ENCODE data around the gene TMC5. TPM values are rescaled to one million over a fixed set of nuclear protein-coding genes. Genes with fewer than 3 reads are reported as not detected.

The TMC5 gene
- total RNA-seq, 1 experiment from 2014 or later = 3.5 TPM

DNA sequence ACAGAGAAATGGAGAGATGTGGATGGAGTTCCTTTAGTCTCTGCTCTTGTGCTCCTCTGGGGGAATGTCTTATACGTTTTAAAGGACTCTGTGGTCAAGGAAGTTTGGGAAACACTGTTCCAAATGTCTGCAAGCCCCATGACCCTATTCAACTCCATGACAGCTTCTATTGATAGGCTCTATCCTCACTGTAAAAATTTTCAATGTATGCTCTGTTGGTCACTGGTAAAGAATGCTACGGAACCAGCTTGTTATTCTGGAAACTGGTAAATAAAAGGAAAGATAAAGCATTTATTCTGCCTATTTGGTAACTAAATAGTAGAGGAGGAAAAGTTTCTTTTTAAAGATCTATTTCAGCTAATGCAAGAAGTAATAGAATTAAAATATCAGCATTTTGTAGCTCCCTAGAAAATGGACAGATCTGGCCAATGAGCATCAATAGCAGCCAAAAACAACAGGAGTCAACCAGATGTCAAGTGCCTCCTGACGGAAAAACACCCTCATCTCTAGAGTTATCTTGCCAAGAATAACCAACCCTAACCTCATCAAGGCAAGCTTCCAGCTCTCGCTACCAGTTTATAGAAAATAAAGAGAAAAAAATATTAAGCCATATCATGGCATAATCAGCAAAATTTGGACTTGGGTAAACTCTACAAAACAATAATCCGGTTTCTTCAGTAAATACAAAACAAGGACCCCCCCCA lies 88.1 kb downstream of the TMC5 start:
- Histone ChIP-seq H3K9me3 (ENCODE audit: low read depth, low read length, poor library complexity, severe bottlenecking) (no peaks in the 10 kb centered on the region), H3K36me3 (ENCODE audit: insufficient read depth, low read length, poor library complexity, severe bottlenecking) (peaks cover 40% of the 10 kb centered on the region), H3K27ac (ENCODE audit: low read depth, low read length, poor library complexity, severe bottlenecking) (no peak overlapping the region), H3K4me3 (ENCODE audit: low read depth, low read length, poor library complexity, severe bottlenecking) (no peak overlapping the region), H3K4me1 (ENCODE audit: insufficient read depth, low read length, poor library complexity, severe bottlenecking) (no peaks in the 10 kb centered on the region), H3K27me3 (replicated peaks; ENCODE audit: insufficient read depth, low read depth, low read length, poor library complexity) (no peaks in the 10 kb centered on the region)
- ChIA-PET POLR2A (ENCODE audit: low non-redundant PET) (no interaction called here), CTCF (no interaction called here)
- DNase-seq (ENCODE audit: low spot score) = no peak
- intact Hi-C loops (cut with micrococcal nuclease; ENCODE audit: unreplicated experiment) = no loop called here
- TF ChIP-seq, protein P1, sequence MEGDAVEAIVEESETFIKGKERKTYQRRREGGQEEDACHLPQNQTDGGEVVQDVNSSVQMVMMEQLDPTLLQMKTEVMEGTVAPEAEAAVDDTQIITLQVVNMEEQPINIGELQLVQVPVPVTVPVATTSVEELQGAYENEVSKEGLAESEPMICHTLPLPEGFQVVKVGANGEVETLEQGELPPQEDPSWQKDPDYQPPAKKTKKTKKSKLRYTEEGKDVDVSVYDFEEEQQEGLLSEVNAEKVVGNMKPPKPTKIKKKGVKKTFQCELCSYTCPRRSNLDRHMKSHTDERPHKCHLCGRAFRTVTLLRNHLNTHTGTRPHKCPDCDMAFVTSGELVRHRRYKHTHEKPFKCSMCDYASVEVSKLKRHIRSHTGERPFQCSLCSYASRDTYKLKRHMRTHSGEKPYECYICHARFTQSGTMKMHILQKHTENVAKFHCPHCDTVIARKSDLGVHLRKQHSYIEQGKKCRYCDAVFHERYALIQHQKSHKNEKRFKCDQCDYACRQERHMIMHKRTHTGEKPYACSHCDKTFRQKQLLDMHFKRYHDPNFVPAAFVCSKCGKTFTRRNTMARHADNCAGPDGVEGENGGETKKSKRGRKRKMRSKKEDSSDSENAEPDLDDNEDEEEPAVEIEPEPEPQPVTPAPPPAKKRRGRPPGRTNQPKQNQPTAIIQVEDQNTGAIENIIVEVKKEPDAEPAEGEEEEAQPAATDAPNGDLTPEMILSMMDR (conservative IDR thresholded peaks at IDR 0.05; ENCODE audit: low read depth, low read length) = no peak
- TF ChIP-seq EZH2 (IDR thresholded peaks at IDR 0.05; ENCODE audit: borderline replicate concordance, low read depth, low read length, poor library complexity, severe bottlenecking) = no peak
- BruUV-seq (replicated peaks) = no TSS peak

DNA sequence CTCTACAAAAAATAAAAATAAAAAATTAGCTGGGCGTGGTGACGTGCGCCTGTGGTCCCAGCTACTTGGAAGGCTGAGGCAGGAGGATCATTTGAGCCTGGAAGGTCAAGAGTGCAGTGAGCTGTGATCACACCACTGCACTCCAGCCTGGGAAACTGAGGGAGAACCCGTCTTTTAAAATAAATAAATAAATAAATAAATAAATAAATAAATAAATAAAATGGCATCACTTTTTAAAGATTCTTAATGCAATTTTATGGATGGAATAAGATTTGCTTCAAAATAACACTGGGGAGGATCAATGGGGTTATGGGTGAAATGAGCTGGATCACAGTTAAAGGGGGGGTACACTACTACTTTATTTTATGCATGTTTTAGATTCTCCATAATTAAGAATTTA lies 89.3 kb downstream of the TMC5 start:
- POLR2A ChIA-PET (ENCODE audit: low non-redundant PET) = no interaction called here
- Histone ChIP-seq H3K4me1 (ENCODE audit: insufficient read depth, low read length, poor library complexity, severe bottlenecking) (no peaks in the 10 kb centered on the region), H3K36me3 (ENCODE audit: insufficient read depth, low read length, poor library complexity, severe bottlenecking) (peaks cover 35% of the 10 kb centered on the region), H3K9me3 (ENCODE audit: low read depth, low read length, poor library complexity, severe bottlenecking) (no peaks in the 10 kb centered on the region), H3K4me3 (ENCODE audit: low read depth, low read length, poor library complexity, severe bottlenecking) (no peak overlapping the region), H3K27me3 (replicated peaks; ENCODE audit: insufficient read depth, low read depth, low read length, poor library complexity) (no peaks in the 10 kb centered on the region), H3K27ac (ENCODE audit: low read depth, low read length, poor library complexity, severe bottlenecking) (no peak overlapping the region)
- intact Hi-C loops (cut with micrococcal nuclease; ENCODE audit: unreplicated experiment) = no loop called here
- BruUV-seq (replicated peaks) = no TSS peak
- DNase-seq (ENCODE audit: low spot score) = no peak
- CTCF ChIA-PET = no interaction called here
- TF ChIP-seq, protein P1 (conservative IDR thresholded peaks at IDR 0.05; ENCODE audit: low read depth, low read length) = no peak
- TF ChIP-seq EZH2 (IDR thresholded peaks at IDR 0.05; ENCODE audit: borderline replicate concordance, low read depth, low read length, poor library complexity, severe bottlenecking) = no peak

DNA sequence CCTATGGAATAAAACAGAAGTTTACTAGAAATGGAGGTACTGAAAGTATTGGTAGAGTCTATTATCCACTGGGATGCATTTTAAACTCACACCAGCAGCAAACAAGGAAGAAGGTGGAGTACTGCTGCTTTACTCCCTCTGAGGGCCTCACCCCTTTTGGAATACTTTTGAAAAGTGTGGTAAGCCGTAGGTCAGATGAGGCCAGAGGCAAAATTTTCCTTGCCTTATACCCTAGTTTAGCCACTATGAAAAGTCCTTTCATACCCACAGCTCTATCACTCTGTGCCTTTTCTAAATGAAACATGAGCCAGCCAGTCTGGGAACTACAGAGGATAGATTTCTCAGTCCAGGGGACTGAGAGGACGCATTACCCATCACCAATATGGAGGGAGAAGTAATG lies 90.2 kb downstream of the TMC5 start:
- intact Hi-C loops (cut with micrococcal nuclease; ENCODE audit: unreplicated experiment) = no loop called here
- H3K27ac ChIP-seq (ENCODE audit: low read depth, low read length, poor library complexity, severe bottlenecking) = no peak overlapping the region
- no peaks in the 10 kb centered on the region for H3K4me1 ChIP-seq (ENCODE audit: insufficient read depth, low read length, poor library complexity, severe bottlenecking)
- ChIA-PET POLR2A (ENCODE audit: low non-redundant PET) (no interaction called here), CTCF (no interaction called here)
- peaks cover 32% of the 10 kb centered on the region for H3K36me3 ChIP-seq (ENCODE audit: insufficient read depth, low read length, poor library complexity, severe bottlenecking)
- no peaks in the 10 kb centered on the region for H3K9me3 ChIP-seq (ENCODE audit: low read depth, low read length, poor library complexity, severe bottlenecking)
- no peak for DNase-seq (ENCODE audit: low spot score)
- H3K4me3 ChIP-seq (ENCODE audit: low read depth, low read length, poor library complexity, severe bottlenecking) = no peak overlapping the region
- BruUV-seq (replicated peaks) = no TSS peak
- TF ChIP-seq, protein P1 (conservative IDR thresholded peaks at IDR 0.05; ENCODE audit: low read depth, low read length) = no peak
- TF ChIP-seq EZH2 (IDR thresholded peaks at IDR 0.05; ENCODE audit: borderline replicate concordance, low read depth, low read length, poor library complexity, severe bottlenecking) = no peak
- no peaks in the 10 kb centered on the region for H3K27me3 ChIP-seq (replicated peaks; ENCODE audit: insufficient read depth, low read depth, low read length, poor library complexity)

All from A673 (cell line).